Activated CD4-positive, alpha-beta T cell treated with anti-CD3 and anti-CD28 coated beads for 1 hour (primary cell): ENCODE measurements around the gene RPL14.

Experiments used
- DNase-seq: peaks from one replicate; pipeline ENCODE4 v3.0.0-alpha.2; 2020

The RPL14 gene

GRCh38 chr3:40463579-40463978, 6.4 kb downstream of the RPL14 start:
- DNase-seq: no peak

- no peak for DNase-seq
Measured at GRCh38 chr3:40464339-40465110, 7.4 kb downstream of the RPL14 start.

DNA sequence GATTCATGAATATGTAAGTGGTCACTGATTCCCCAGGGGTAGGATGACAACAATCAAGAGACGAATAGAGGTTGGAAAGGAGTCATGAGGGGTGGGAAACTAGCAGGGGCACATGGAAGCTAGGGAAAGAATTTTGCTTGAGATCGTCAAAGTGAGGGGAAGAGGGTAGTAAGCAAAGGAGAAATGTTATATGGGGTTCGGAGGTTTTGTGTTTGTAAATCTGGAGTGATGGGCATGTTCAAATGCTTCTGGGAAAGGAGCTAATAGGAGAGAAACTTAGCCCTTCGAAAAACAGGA, 7.9 kb downstream of the RPL14 start:
- DNase-seq: no peak

GRCh38 chr3:40465456-40465855, 8.3 kb downstream of the RPL14 start:
- no peak for DNase-seq

- DNase-seq: no peak
Measured at GRCh38 chr3:40468018-40468417, 10.9 kb downstream of the RPL14 start.

GRCh38 chr3:40470701-40471100, 13.6 kb downstream of the RPL14 start:
- no peak for DNase-seq

DNA sequence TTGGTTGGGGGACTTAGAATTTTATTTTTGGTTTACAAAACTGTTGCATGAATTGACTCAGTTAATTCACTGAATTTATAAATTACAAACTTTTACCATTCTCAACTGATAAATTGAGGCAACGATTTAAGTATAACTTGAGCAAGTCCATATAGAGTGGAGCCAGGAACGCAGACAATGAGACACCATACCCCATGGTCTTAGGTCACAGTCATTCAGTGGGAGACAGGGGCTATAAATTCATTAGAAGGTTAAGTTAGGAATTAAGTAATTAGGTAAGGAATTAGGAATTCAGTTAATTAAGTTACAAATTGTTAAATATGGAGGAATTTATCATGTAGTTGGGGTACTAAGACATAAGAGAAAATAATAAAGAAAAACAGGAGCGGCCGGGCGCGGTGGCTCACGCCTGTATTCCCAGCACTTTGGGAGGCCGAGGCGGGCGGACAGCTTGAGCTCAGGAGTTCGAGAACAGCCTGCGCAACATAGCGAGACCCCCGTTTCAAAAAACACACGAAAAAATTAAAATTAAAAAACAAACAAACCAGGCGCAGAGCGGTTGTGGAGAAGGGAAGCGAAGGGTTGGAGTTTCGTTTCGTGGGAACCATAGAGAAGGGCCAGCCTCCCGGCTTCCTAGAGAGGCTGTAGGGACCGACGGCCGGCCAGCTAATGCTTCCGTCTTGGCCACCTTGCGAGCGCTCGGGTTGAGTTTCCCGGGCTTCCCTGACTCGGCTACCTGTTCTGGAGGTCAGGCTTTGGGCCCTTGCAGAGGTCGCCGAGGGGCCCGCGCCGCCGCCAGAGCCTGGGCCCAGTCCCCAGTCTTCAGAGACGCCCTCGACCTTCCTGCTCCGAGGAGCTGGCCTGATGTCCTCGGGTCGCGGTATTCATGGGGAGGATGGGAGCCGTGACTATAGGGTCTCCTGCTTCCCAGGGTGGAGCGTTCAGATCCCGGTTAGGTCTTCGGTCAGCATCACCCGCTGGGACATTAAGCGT, 19.6 kb downstream of the RPL14 start, which contains the start of gene ZNF619:
ZNF619 (plus strand) TSS at position 645 of the 993 bp plus-strand sequence. CDS start 858 bp downstream, outside the sequence.
- peak; percentile 34 for DNase-seq

DNA sequence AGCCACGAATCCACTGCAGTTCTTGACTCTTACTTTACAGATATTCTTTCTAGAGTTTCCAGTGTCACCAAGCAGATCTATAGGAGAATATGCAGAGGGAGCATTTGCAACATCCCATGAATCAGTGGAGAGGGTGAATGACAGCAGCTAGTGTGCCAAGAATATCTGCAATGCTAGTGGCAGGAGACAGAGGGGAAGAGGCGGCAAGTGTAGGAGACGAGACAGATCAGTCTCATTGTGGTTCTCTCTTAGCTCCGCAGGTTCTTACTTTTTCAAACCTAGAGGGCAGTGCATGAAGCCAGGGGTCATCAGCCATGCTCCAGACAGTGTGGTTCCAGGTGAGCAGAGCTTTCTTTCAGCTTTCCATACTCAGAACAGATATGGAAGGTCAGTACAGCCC, 20.5 kb downstream of the RPL14 start:
- no peak for DNase-seq

- no peak for DNase-seq
Measured at GRCh38 chr3:40487172-40487571, 30.0 kb downstream of the RPL14 start.

DNA sequence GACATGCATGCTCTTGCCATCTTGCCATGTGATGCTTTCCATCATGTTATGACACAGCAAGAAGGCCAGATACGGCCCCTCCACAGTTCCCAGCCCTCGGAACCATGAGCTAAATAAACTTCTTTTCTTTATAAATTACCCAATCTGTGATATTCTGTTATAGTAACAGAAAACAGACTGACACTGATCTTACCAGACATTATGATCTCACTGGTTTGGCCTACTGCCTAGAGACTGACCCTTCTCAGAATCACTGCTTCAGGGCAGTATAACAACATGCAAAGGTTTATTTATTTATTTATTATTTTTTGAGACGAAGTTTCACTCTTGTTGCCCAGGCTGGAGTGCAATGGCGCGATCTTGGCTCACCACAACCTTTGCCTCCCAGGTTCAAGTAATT, 33.8 kb downstream of the RPL14 start:
- DNase-seq: no peak

DNA sequence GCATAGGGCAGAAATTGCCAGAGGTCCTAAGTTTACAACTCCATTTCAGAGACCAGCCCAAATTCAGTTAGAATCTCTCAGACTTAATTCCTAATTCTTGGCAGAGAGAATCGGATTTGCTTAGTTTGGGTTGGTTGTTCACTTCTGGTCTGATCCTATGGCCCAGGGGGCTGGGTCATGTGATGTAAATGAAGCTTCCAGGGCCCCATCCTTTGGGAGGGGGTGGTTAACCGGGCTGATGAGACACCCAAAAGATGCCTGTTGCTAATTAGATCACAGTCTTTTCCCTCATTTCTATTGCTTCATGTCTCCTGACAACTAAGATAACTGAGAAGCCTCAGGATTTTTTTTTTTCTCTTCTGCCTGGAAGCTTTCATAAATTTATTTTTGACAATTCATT, 37.6 kb downstream of the RPL14 start:
- DNase-seq: no peak

DNA sequence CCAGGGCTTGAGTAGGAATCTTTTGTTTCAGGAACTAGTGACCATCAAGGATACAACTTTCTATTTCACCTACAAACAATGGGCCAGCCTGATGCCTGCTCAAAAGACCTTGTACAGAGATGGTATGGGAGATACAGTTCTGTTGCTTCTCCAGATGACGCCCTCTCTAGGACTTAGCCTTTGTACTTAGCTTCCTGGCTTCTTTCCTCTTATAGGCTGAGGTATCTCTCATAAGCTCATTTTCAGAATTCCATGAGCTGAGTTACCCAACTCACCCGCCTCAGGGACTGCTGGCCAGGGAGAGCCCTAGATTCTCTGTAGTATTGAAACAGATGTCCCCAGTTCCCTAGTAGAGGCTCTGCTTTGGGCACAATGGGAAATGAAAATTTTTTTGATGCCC, 40.1 kb downstream of the RPL14 start:
- no peak for DNase-seq

- no peak for DNase-seq
Measured at GRCh38 chr3:40499952-40500351, 42.8 kb downstream of the RPL14 start.

GRCh38 chr3:40502034-40502433, 44.9 kb downstream of the RPL14 start:
- no peak for DNase-seq

DNA sequence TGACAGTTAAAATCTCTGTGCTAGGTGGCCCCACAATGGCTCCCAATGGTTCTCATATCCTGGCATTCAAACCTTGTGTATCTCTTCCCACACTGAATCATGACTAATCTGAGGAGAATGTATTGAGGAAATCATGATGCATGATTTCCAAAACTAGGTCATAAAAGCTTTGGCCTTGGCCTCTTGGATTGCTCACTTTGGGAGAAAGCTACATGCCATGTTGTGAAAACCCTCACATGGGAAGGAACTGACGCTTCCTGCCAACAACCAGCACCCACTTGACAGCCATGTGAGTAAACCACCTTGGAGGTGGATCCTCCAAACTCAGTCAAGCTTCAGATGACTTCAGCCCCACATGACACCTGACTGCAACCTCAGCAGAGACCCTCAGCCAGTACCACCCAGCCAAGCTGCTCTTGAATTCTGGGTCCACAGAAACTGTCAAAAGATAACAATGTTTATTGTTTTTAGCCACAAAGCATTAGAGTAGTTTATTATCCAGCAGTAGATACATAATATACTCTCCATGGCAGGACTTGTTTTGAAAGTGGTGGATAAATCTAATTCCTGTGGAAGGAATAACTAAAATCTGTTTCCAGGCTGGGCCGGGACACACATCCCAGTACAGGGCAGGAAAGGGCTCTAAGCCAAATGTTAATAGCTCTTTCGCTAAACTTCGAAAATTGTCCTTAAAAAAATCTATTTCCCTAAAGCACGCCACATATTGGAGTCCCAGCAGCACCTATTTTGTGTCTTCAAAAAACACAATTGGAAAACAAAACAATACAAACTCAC, 47.7 kb downstream of the RPL14 start:
- DNase-seq: no peak

GRCh38 chr3:40505599-40506462, 48.7 kb downstream of the RPL14 start, which contains the start of gene ZNF620:
ZNF620 (plus strand) TSS chr3:40506039; CDS start chr3:40506353, 314 bp downstream.
- peak; percentile 46 for DNase-seq

- DNase-seq: no peak
Measured at GRCh38 chr3:40511031-40511718, 54.0 kb downstream of the RPL14 start.

DNA sequence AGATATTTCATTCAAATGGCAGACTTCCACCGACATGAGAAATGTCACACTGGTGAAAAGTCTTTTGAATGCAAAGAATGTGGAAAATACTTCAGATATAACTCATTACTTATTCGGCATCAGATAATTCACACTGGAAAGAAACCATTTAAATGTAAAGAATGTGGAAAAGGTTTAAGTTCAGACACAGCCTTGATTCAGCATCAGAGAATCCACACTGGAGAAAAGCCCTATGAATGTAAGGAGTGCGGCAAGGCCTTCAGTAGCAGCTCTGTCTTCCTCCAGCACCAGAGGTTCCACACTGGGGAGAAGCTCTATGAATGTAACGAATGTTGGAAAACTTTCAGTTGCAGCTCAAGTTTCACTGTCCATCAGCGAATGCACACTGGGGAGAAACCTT, 59.1 kb downstream of the RPL14 start:
- DNase-seq: no peak

GRCh38 chr3:40518067-40518466, 60.9 kb downstream of the RPL14 start:
- no peak for DNase-seq
